ENCODE results near the gene OR52A1. TPM values are rescaled to one million over a fixed set of nuclear protein-coding genes. Genes with fewer than 3 reads are reported as not detected.

Gene OR52A1
- not detected for total RNA-seq

DNA sequence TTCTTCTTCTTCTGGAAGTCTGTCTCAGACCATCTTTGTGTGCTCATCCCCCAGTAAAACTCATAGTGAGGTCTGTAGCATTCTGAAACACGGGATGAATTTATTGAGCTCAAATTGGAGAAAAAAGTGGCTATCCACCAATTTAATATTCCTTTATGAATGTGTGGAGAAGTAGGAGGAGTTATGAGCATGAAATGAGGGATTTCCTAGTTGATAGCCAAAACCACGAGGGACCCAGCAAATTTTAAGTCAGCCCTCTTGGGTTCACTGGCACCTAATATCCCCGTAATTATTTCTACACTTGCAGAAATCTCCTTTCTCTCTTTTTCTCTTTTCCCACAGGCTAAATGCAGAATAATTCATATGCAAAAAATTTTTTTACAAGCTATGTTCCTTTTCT, at the start of gene OR52A1:
Gene OR52A1 (minus strand): TSS at position 101 of the 400 bp plus-strand sequence. CDS start 2,388 bp downstream, outside the sequence.

DNA sequence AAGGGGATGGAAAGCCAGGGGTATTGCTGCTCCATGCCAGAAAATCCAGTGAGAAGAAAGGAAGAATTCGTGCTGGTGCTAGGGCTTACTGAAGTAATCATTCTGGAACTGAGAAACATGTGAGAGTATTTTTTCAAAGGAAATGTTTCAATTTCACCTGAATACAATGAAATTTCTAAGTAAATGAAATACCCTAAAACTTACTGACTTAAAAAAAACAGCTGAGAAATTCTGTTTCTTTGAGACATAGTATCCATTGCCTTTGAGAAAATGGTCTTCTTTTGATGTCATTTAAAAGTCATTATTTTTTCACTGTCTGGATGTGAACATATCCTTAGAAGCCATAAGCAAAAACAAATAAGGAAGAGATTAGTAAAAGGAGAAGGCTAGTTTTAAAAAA, 46.0 kb upstream of the OR52A1 start, which contains the start of gene OR51V1:
Gene OR51V1 (minus strand): TSS at position 101 of the 400 bp plus-strand sequence. CDS start 0 bp downstream, at position 101.

DNA sequence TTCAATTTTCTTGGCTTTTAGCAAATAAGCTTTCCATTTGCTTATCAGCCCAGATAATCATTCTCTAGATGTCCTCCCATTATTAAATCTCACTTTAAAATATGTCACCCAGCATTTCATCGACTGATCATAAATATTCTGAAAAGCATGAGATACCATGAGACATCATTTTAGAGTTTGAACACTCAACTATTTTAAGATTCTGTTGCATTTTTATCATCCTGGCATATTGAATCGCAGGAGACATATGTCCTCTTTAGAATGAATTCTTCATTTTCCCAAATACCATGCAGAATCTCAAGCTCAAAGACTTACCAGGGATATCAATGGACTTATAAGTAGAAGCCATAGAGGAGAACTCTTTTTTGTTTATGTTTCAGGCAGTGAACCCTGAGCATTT, 16.6 kb downstream of the OR52A1 start, which contains the start of gene OR52A5:
Gene OR52A5 (minus strand): TSS at position 361 of the 400 bp plus-strand sequence. CDS start 5,714 bp downstream, outside the sequence.

Other genes with a start within 250 kb of the OR52A1 start
- gene OR51G2, start 235.4 kb downstream of the OR52A1 start, total RNA-seq = not detected
- gene OR51G1, start 230.4 kb downstream of the OR52A1 start, total RNA-seq = not detected
- gene OR51A4, start 207.2 kb downstream of the OR52A1 start, total RNA-seq = not detected
- gene OR51A2, start 199.0 kb downstream of the OR52A1 start, total RNA-seq = not detected
- not detected for gene OR51L1, start 159.9 kb downstream of the OR52A1 start, total RNA-seq
- not detected for gene OR52J3, start 108.2 kb downstream of the OR52A1 start, total RNA-seq
- not detected for gene OR52E2, start 95.1 kb downstream of the OR52A1 start, total RNA-seq
- not detected for gene OR52E1, start 85.2 kb downstream of the OR52A1 start, total RNA-seq
- not detected for gene OR52A5, start 16.4 kb downstream of the OR52A1 start, total RNA-seq
- not detected for gene OR51V1, start 45.9 kb upstream of the OR52A1 start, total RNA-seq
- gene HBB, start 72.3 kb upstream of the OR52A1 start, total RNA-seq = 141 TPM
- gene HBD, start 79.7 kb upstream of the OR52A1 start, total RNA-seq = not detected
- gene HBG1, start 95.1 kb upstream of the OR52A1 start, total RNA-seq = 0.63 TPM
- gene HBG2, start 100.0 kb upstream of the OR52A1 start, total RNA-seq = 464 TPM
- gene HBE1, start 115.2 kb upstream of the OR52A1 start, total RNA-seq = 3.8 TPM
- 0.94 TPM for gene OR51B4, start 147.2 kb upstream of the OR52A1 start, total RNA-seq
- 2.2 TPM for gene OR51B2, start 169.5 kb upstream of the OR52A1 start, total RNA-seq
- gene OR51B5, start 188.8 kb upstream of the OR52A1 start, total RNA-seq = 3.1 TPM
- gene OR51B6, start 196.8 kb upstream of the OR52A1 start, total RNA-seq = not detected
- not detected for gene OR51M1, start 229.1 kb upstream of the OR52A1 start, total RNA-seq

All from parietal lobe (tissue), 1 donor.